HepG2 (cell line): Measurements from ENCODE around the gene DLG1. TPM values are rescaled to one million over a fixed set of nuclear protein-coding genes. Genes with fewer than 3 reads are reported as not detected.

Experiments used
- ATF7 ChIP-seq, 2 experiments: fragments of 450-650 bp in 1 of 2; sonication (generic) in 1 of 2; formaldehyde crosslinking in 1 of 2; IDR thresholded peaks; 2 replicates each; pipeline versions ENCODE4 v1.4.0 to v1.6.1; 2016 to 2020; ENCODE audit warnings: antibody characterized with exemption in 1 of 2, mild to moderate bottlenecking in 1 of 2, missing genetic modification reagents in 1 of 2
- CCAR2 ChIP-seq: fragments of 200-400 bp; formaldehyde crosslinking; optimal IDR thresholded peaks from 2 replicates; pipeline ENCODE3; 2018; ENCODE audit warnings: low read depth, mild to moderate bottlenecking, low read length, moderate library complexity
- GTF3A ChIP-seq: sonication (generic); formaldehyde crosslinking; conservative IDR thresholded peaks from 2 replicates; pipeline ENCODE4 v1.4.0; 2020; ENCODE audit warnings: mild to moderate bottlenecking, missing genetic modification reagents
- HMGXB4 ChIP-seq, 2 experiments: sonication (generic) in 1 of 2; formaldehyde crosslinking in 1 of 2; IDR thresholded peaks; 2 replicates each; pipeline versions ENCODE4 v1.4.0 to v1.6.1; 2018 to 2020; ENCODE audit warnings: missing genetic modification reagents in 2 of 2, borderline replicate concordance in 1 of 2, low read depth in 1 of 2, mild to moderate bottlenecking in 1 of 2, missing biosample characterization in 1 of 2
- ISX ChIP-seq: sonication (generic); formaldehyde crosslinking; conservative IDR thresholded peaks from 2 replicates; pipeline ENCODE4 v1.5.0; 2020; ENCODE audit warnings: missing genetic modification reagents
- MED13 ChIP-seq: sonication (generic); formaldehyde crosslinking; IDR thresholded peaks from 2 replicates; pipeline ENCODE4 v1.5.0; 2020; ENCODE audit warnings: missing genetic modification reagents
- MTA1 ChIP-seq: sonication (generic); formaldehyde crosslinking; IDR thresholded peaks from 2 replicates; pipeline ENCODE4 v1.4.0; 2020; ENCODE audit warnings: missing genetic modification reagents, mild to moderate bottlenecking, borderline replicate concordance
- NCOA5 ChIP-seq: sonication (generic); formaldehyde crosslinking; IDR thresholded peaks from 2 replicates; pipeline ENCODE4 v1.4.0; 2020; ENCODE audit warnings: missing genetic modification reagents
- SIX4 ChIP-seq: sonication (generic); formaldehyde crosslinking; IDR thresholded peaks from 2 replicates; pipeline ENCODE4 v1.4.0; 2020; ENCODE audit warnings: missing genetic modification reagents
- SMARCE1 ChIP-seq: fragments of 450-650 bp; IDR thresholded peaks from 2 replicates; pipeline ENCODE4 v1.6.1; 2017; ENCODE audit warnings: borderline replicate concordance
- ZIK1 ChIP-seq: sonication (generic); formaldehyde crosslinking; IDR thresholded peaks from 2 replicates; pipeline ENCODE4 v1.5.0; 2020; ENCODE audit warnings: mild to moderate bottlenecking, low read depth, missing genetic modification reagents, borderline replicate concordance
- ZNF121 ChIP-seq: sonication (generic); formaldehyde crosslinking; IDR thresholded peaks from 2 replicates; pipeline ENCODE4 v1.5.0; 2020; ENCODE audit warnings: mild to moderate bottlenecking, missing genetic modification reagents
- ZNF234 ChIP-seq: sonication (generic); formaldehyde crosslinking; conservative IDR thresholded peaks from 2 replicates; pipeline ENCODE4 v1.5.1; 2020; ENCODE audit warnings: mild to moderate bottlenecking, missing genetic modification reagents
- ZNF326 ChIP-seq: sonication (generic); formaldehyde crosslinking; IDR thresholded peaks from 2 replicates; pipeline ENCODE4 v1.4.0; 2020; ENCODE audit warnings: missing genetic modification reagents, borderline replicate concordance
- ZNF33B ChIP-seq: sonication (generic); formaldehyde crosslinking; IDR thresholded peaks from 2 replicates; pipeline ENCODE4 v1.5.1; 2020; ENCODE audit warnings: mild to moderate bottlenecking, missing genetic modification reagents
- ZNF431 ChIP-seq: sonication (generic); formaldehyde crosslinking; IDR thresholded peaks from 2 replicates; pipeline ENCODE4 v1.9.0; 2022; ENCODE audit warnings: missing genetic modification reagents, low read depth, mild to moderate bottlenecking, borderline replicate concordance
- ZNF576 ChIP-seq: sonication (generic); formaldehyde crosslinking; IDR thresholded peaks from 2 replicates; pipeline ENCODE4 v1.4.0; 2020; ENCODE audit warnings: mild to moderate bottlenecking, missing genetic modification reagents
- ZNF687 ChIP-seq: sonication (generic); formaldehyde crosslinking; IDR thresholded peaks from 2 replicates; pipeline ENCODE4 v1.5.1; 2020; ENCODE audit warnings: mild to moderate bottlenecking, missing genetic modification reagents, moderate library complexity
- ZNF839 ChIP-seq: sonication (generic); formaldehyde crosslinking; IDR thresholded peaks from 2 replicates; pipeline ENCODE4 v1.4.0; 2020; ENCODE audit warnings: missing genetic modification reagents, mild to moderate bottlenecking, borderline replicate concordance
- polyA plus RNA-seq, 8 experiments: library from polyadenylated mRNA; depleted of rRNA in 3 of 8; stranded (reverse) in 7 of 8; unstranded in 1 of 8; fragments of >200 nt; fragmentation: Illumina TruSeq in 4 of 8; extraction: Trizol in 4 of 8; gene quantifications; 2 replicates each; pipeline versions ENCODE4 v1.2.1 to v1.2.3, GENCODE V29; 2011 to 2016; ENCODE audit warnings: low read depth in 4 of 8, missing spikeins in 1 of 8, mixed read lengths in 1 of 8; ENCODE audit not compliant: insufficient read depth in 1 of 8
- total RNA-seq, 5 experiments: library from RNA; depleted of rRNA; stranded (reverse); fragments of >200 nt; fragmentation: Illumina TruSeq; extraction: Trizol; gene quantifications; 2 replicates each; pipeline ENCODE4 v1.2.3, GENCODE V29; 2016; ENCODE audit warnings: low read depth in 1 of 5
- TF ChIP-seq, protein P1 (sequence below): sonication (generic); formaldehyde crosslinking; IDR thresholded peaks from 2 replicates; pipeline ENCODE4 v1.8.1; 2023; ENCODE audit warnings: mild to moderate bottlenecking, moderate library complexity, missing genetic modification reagents
- TF ChIP-seq, protein P2 (sequence below), 2 experiments: fragments of 450-650 bp in 1 of 2; sonication (generic) in 1 of 2; formaldehyde crosslinking; IDR thresholded peaks; 2 replicates each; pipeline versions ENCODE4 v1.5.0 to v1.8.0; 2020 to 2022; ENCODE audit warnings: mild to moderate bottlenecking in 1 of 2, missing genetic modification reagents in 1 of 2

Gene DLG1
- total and polyA plus RNA-seq, 2 of the 13 experiments (the other 11 are each of a cell fraction or from before 2014, with no cell fraction given) = 30.5 to 104 TPM

GRCh38 chr3:197028728-197029510 lies 269.5 kb downstream of the DLG1 start (continued):
- TF ChIP-seq, protein P1, sequence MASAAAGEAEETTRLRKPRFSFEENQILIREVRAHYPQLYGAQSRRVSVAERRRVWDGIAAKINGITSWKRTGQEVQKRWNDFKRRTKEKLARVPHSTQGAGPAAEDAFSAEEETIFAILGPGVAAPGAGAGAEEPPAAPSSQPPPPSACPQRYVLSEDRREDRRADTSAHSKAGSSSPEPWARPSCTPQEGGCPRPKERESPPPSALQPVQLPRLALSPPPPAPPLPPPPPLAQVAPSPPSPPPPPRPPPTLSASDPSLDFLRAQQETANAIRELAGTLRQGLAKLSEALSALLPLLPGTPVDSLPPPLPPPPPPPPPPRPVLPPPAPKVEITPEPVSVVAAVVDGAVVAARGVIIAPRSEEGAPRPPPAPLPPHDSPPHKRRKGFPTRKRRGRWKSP (CRISPR knock-in tag) = no peak
- 0 out of 2 replicates have a peak, but pooled peaks have one; percentile 18 for TF ChIP-seq ZNF431 (CRISPR knock-in tag)
- TF ChIP-seq ISX (CRISPR knock-in tag) = no peak
- TF ChIP-seq CCAR2 = no peak
- no peak for TF ChIP-seq MED13 (CRISPR knock-in tag)
- TF ChIP-seq, protein P2, sequence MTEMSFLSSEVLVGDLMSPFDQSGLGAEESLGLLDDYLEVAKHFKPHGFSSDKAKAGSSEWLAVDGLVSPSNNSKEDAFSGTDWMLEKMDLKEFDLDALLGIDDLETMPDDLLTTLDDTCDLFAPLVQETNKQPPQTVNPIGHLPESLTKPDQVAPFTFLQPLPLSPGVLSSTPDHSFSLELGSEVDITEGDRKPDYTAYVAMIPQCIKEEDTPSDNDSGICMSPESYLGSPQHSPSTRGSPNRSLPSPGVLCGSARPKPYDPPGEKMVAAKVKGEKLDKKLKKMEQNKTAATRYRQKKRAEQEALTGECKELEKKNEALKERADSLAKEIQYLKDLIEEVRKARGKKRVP (CRISPR knock-in tag; IDR thresholded peaks at IDR 0.05) = no peak
- TF ChIP-seq SMARCE1 = no peak
- no peak for TF ChIP-seq HMGXB4 (CRISPR knock-in tag; IDR thresholded peaks at IDR 0.05; ENCODE audit: borderline replicate concordance in 1 of 2, low read depth in 1 of 2)
- no peak for TF ChIP-seq ZNF234 (CRISPR knock-in tag)
- TF ChIP-seq ZNF33B (CRISPR knock-in tag) = no peak
- 0 out of 2 replicates have a peak, but pooled peaks have one; percentile 38 for TF ChIP-seq GTF3A (CRISPR knock-in tag)
- TF ChIP-seq SIX4 = no peak
- TF ChIP-seq MTA1 (CRISPR knock-in tag) = no peak
- no peak for TF ChIP-seq ZIK1 (CRISPR knock-in tag)
- no peak for TF ChIP-seq ZNF326 (CRISPR knock-in tag)
- TF ChIP-seq ZNF687 (CRISPR knock-in tag) = peak; percentile 74
- TF ChIP-seq NCOA5 (CRISPR knock-in tag) = no peak
- TF ChIP-seq ZNF576 = no peak
- TF ChIP-seq ATF7 (IDR thresholded peaks at IDR 0.05) = no peak
- TF ChIP-seq ATF7 (CRISPR knock-in tag; IDR thresholded peaks at IDR 0.05) = no peak
- no peak for TF ChIP-seq ZNF839 (CRISPR knock-in tag)
- TF ChIP-seq ZNF121 = no peak
